ENCODE results near the gene EML6. TPM values are rescaled to one million over a fixed set of nuclear protein-coding genes. Genes with fewer than 3 reads are reported as not detected.
A peak's percentile ranks its signal among the peaks of the same experiment; 100 is the strongest.
"Not testable (repeated sequence)": the region's sequence is repeated elsewhere in the genome, so short reads cannot be mapped to it uniquely, and the experiment has no call there.

The EML6 gene
- total RNA-seq, 1 experiment from 2014 or later, result 15.7 TPM

DNA sequence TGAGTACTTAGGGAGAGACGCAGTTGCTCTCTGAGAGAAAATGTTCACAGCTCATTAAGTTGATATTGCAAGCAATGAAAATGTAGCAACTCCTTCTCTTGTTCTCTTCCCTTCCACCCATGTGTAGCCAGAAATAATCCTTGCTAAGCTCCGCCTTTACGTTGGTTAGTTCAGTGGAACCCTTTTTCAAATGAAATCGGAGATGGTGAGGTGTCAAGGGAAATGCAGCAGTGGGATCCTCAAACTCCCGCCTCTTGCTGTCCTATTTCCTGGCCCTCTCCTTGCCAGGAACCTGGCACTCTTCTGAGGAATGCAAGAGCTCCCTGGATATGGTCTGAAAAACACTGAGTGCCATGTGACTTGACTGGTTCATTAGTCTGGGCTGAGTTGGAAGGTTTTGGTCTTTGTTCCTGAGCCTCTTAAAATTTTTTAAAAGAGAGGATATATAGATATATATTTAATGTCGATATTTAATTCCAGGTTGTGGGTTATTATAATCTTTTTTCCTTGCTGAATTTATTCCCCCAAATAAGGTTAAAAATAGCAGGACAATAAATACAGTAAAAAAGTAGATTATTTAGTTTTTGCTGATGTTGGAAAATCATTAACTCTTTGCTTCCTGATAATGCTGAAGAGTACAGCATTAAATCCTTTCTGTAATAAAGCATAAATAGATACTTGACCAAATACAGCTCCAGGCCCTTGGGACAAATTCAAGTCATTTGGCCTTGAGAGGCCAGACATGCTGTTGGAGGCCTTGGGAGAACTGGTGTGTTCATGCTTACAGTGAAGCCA lies 116.2 kb downstream of the EML6 start:
- Histone ChIP-seq H3K4me3 (ENCODE audit: low read length) (no peak overlapping the region), H3F3A (ENCODE audit: low read length, unreplicated experiment) (no peaks in the 10 kb centered on the region), H3K9ac (ENCODE audit: low read length) (no peak overlapping the region), H4K20me1 (ENCODE audit: low read length) (no peaks in the 10 kb centered on the region), H3K4me2 (ENCODE audit: low read length) (no peak overlapping the region), H3K9me2 (replicated peaks; ENCODE audit: low read length) (no peaks in the 10 kb centered on the region), H3K27me3 (ENCODE audit: low read length) (no peaks in the 10 kb centered on the region), H2AFZ (ENCODE audit: low read length) (no peak overlapping the region), H3K27ac (ENCODE audit: low read length) (0 out of 2 replicates have a peak overlapping the region, but pooled peaks have one; percentile 6), H3K4me1 (ENCODE audit: insufficient read depth, low read length) (peaks cover 4% of the 10 kb centered on the region; the same call in 1 of the 2 replicates), H3K36me3 (ENCODE audit: low read depth, low read length) (no peaks in the 10 kb centered on the region), H3K9me3 (ENCODE audit: low read length) (no peaks in the 10 kb centered on the region), H3K79me2 (ENCODE audit: low read length) (no peaks in the 10 kb centered on the region)
- intact Hi-C loops (cut with micrococcal nuclease), result loop anchor here (2.0 to 10.0 kb wide), 3 partner anchors 67 to 725 kb away; partner anchors contain the start of gene ACYP2
- CTCF ChIA-PET, result interaction anchor here (0.6 to 1.3 kb wide), 5 partner anchors 10 to 741 kb away, joined by 3 to 13 read pairs (median 4); no protein-coding TSS in a partner anchor
- POLR2A ChIA-PET (ENCODE audit: unreplicated experiment), result no interaction called here
- TF ChIP-seq, protein P1, sequence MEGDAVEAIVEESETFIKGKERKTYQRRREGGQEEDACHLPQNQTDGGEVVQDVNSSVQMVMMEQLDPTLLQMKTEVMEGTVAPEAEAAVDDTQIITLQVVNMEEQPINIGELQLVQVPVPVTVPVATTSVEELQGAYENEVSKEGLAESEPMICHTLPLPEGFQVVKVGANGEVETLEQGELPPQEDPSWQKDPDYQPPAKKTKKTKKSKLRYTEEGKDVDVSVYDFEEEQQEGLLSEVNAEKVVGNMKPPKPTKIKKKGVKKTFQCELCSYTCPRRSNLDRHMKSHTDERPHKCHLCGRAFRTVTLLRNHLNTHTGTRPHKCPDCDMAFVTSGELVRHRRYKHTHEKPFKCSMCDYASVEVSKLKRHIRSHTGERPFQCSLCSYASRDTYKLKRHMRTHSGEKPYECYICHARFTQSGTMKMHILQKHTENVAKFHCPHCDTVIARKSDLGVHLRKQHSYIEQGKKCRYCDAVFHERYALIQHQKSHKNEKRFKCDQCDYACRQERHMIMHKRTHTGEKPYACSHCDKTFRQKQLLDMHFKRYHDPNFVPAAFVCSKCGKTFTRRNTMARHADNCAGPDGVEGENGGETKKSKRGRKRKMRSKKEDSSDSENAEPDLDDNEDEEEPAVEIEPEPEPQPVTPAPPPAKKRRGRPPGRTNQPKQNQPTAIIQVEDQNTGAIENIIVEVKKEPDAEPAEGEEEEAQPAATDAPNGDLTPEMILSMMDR (conservative IDR thresholded peaks at IDR 0.05; ENCODE audit: low read depth, low read length), result no peak
- no peak for TF ChIP-seq EZH2 (IDR thresholded peaks at IDR 0.05; ENCODE audit: low read length, unreplicated experiment)
- no peak for TF ChIP-seq EZH2phosphoT487 (IDR thresholded peaks at IDR 0.05; ENCODE audit: borderline replicate concordance, low read length)
- no TSS peak for BruUV-seq (replicated peaks)
- ATAC-seq, result no peak
- DNase-seq, result no peak

DNA sequence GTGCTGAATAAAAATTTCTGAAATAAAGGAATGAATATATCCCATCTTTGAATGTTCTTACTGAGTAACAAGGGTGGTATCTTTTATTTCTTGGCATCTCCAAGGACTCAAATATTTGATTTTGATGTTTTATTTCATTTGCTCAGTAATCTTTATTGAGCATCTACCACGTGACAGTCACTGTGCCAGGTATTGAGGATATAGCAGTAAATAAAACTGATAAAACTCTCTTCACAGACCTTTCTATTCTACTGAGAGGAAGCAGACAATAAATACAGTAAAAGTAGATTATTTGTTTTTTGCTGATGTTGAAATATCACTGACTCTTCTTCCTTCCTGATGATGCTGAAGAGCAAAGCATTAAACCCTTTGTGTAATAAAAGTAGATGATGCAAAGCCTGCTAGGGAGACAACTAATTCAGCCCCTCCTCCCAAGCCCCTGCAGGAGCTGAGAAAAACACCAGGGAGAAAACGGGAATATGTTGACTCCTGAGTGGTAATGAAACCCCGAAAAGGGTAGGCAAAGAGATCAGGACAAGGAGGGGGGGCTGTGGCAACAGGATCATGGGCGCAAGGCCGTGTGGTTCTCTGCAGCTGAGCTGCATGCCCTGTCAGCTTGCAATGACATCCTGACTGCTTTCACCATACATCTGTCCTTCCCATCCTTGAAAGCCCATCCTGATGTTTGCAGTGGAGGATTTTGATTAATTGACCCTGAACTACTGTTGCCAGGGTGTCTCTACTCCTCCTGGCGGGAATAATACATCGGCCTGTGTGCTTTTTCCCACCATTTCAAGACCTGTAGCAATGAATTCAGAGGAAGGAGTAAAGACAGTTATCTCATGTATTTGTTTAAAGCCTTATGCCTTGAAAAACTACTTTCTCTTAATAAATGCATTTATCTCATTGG lies 117.4 kb downstream of the EML6 start:
- POLR2A ChIA-PET (ENCODE audit: unreplicated experiment), result no interaction called here

DNA sequence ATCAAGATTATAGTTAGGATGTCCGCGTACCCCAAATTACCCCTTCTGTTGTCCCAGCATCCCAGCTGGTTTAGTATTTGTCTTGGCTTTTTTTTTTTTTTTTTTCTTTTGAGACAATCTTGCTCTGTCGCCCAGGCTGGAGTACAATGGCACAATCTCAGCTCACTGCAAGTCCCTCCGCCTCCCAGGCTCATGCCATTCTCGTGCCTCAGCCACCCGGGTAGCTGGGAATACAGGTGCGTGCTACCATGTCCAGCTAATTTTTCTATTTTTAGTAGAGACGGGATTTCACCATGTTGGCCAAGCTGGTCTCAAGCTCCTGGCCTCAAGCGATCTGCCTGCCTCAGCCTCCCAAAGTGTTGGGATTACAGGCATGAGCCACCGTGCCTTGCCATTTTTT lies 118.0 kb downstream of the EML6 start:
- H3K4me1 ChIP-seq (ENCODE audit: insufficient read depth, low read length); DNase-seq; H3K27me3 ChIP-seq (ENCODE audit: low read length); H3K27ac ChIP-seq (ENCODE audit: low read length); ATAC-seq; H3K9me3 ChIP-seq (ENCODE audit: low read length); POLR2A ChIA-PET (ENCODE audit: unreplicated experiment); H3K4me3 ChIP-seq (ENCODE audit: low read length); H3F3A ChIP-seq (ENCODE audit: low read length, unreplicated experiment); H4K20me1 ChIP-seq (ENCODE audit: low read length); intact Hi-C loops (cut with micrococcal nuclease); H3K79me2 ChIP-seq (ENCODE audit: low read length); BruUV-seq (replicated peaks); H3K9ac ChIP-seq (ENCODE audit: low read length); H3K9me2 ChIP-seq (replicated peaks; ENCODE audit: low read length); H2AFZ ChIP-seq (ENCODE audit: low read length); CTCF ChIA-PET; H3K4me2 ChIP-seq (ENCODE audit: low read length); H3K36me3 ChIP-seq (ENCODE audit: low read depth, low read length): not testable (repeated sequence)

More for the DNA sequence above, 117.4 kb downstream of the EML6 start:
- H3K79me2 ChIP-seq (ENCODE audit: low read length), result no peaks in the 10 kb centered on the region
- H3K4me1 ChIP-seq (ENCODE audit: insufficient read depth, low read length), result peaks cover 4% of the 10 kb centered on the region; the same call in 1 of the 2 replicates
- H3K4me2 ChIP-seq (ENCODE audit: low read length), result peak overlapping the region; percentile 9; the same call in 1 of the 2 replicates
- BruUV-seq (replicated peaks), result no TSS peak
- intact Hi-C loops (cut with micrococcal nuclease), result no loop called here
- H3K36me3 ChIP-seq (ENCODE audit: low read depth, low read length), result no peaks in the 10 kb centered on the region
- TF ChIP-seq, protein P1 (conservative IDR thresholded peaks at IDR 0.05; ENCODE audit: low read depth, low read length), result no peak
- no peak for TF ChIP-seq EZH2 (IDR thresholded peaks at IDR 0.05; ENCODE audit: low read length, unreplicated experiment)
- TF ChIP-seq EZH2phosphoT487 (IDR thresholded peaks at IDR 0.05; ENCODE audit: borderline replicate concordance, low read length), result no peak
- no peak overlapping the region for H3K4me3 ChIP-seq (ENCODE audit: low read length)
- no peaks in the 10 kb centered on the region for H3K9me2 ChIP-seq (replicated peaks; ENCODE audit: low read length)
- H3K9ac ChIP-seq (ENCODE audit: low read length), result no peak overlapping the region
- ATAC-seq, result peak; percentile 73
- CTCF ChIA-PET, result no interaction called here
- H4K20me1 ChIP-seq (ENCODE audit: low read length), result no peaks in the 10 kb centered on the region
- no peaks in the 10 kb centered on the region for H3F3A ChIP-seq (ENCODE audit: low read length, unreplicated experiment)
- no peaks in the 10 kb centered on the region for H3K27me3 ChIP-seq (ENCODE audit: low read length)
- peak; percentile 34 for DNase-seq
- H3K27ac ChIP-seq (ENCODE audit: low read length), result 0 out of 2 replicates have a peak overlapping the region, but pooled peaks have one; percentile 13
- H3K9me3 ChIP-seq (ENCODE audit: low read length), result no peaks in the 10 kb centered on the region
- H2AFZ ChIP-seq (ENCODE audit: low read length), result no peak overlapping the region
